ENCODE results near the gene NR4A1. TPM values are rescaled to one million over a fixed set of nuclear protein-coding genes. Genes with fewer than 3 reads are reported as not detected.
A peak's percentile ranks its signal among the peaks of the same experiment; 100 is the strongest.

Gene NR4A1
- polyA plus RNA-seq, 1 of the 3 experiments (the other 2 are of a cell fraction) = 120 TPM

DNA sequence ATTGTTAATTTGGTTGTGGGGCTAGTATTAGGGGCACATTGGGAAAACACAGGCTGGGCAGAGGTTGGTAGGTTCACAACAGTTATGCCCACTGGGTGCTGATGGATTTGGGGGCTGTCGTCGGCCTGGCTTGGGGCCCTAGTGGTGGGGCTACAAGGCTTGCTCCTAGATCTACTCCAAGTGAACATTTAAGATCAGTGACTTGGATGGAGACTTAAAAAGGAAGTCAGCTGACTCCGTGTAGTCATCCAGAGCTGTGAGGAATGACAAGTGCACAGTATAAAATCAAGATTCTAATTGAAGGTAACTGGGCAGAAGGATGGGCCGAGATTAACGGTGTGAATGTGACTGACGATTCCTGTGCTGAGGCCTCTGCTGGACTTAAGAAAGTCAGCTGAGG lies 12.8 kb upstream of the NR4A1 start:
- H3K27ac ChIP-seq (ENCODE audit: low read depth in 2 of 2, low read length in 1 of 2) = peak overlapping the region in 1 of 2 experiments; percentile 58; a peak in 1 of 4 replicates
- peaks cover 7 to 25% of the 10 kb centered on the region in 2 experiments; a peak in 3 of 4 replicates for H3K4me1 ChIP-seq (ENCODE audit: control insufficient read depth in 1 of 2, insufficient read depth in 2 of 2, low read depth in 1 of 2, low read length in 1 of 2)
- peaks cover 35% of the 10 kb centered on the region for H3K79me2 ChIP-seq (ENCODE audit: insufficient read depth)
- ChIA-PET CTCF (interaction anchor here (0.6 to 30.2 kb wide), 6 partner anchors 9 to 83 kb away, joined by 3 to 949 read pairs (median 5); partner anchors contain the start of genes ATG101 and SMIM41), POLR2A (interaction anchor here (1.0 kb wide), 1 partner anchor 12 kb away, joined by 3 read pairs; no protein-coding TSS in a partner anchor)
- TF ChIP-seq RCOR1 (IDR thresholded peaks at IDR 0.05; ENCODE audit: low read length) (no peak), NFIC (IDR thresholded peaks at IDR 0.05; ENCODE audit: borderline replicate concordance) (no peak), TEAD4 (IDR thresholded peaks at IDR 0.05; ENCODE audit: borderline replicate concordance, insufficient read depth) (no peak), SIN3A (IDR thresholded peaks at IDR 0.05; ENCODE audit: borderline replicate concordance, low read depth, low read length) (no peak), RAD21 (IDR thresholded peaks at IDR 0.05; ENCODE audit: low read length) (no peak)
- TF ChIP-seq, protein P1, sequence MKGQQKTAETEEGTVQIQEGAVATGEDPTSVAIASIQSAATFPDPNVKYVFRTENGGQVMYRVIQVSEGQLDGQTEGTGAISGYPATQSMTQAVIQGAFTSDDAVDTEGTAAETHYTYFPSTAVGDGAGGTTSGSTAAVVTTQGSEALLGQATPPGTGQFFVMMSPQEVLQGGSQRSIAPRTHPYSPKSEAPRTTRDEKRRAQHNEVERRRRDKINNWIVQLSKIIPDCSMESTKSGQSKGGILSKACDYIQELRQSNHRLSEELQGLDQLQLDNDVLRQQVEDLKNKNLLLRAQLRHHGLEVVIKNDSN (IDR thresholded peaks at IDR 0.05; ENCODE audit: borderline replicate concordance, low read depth) = peak; percentile 34; the same call in 1 of the 2 replicates
- TF ChIP-seq, protein P2, sequence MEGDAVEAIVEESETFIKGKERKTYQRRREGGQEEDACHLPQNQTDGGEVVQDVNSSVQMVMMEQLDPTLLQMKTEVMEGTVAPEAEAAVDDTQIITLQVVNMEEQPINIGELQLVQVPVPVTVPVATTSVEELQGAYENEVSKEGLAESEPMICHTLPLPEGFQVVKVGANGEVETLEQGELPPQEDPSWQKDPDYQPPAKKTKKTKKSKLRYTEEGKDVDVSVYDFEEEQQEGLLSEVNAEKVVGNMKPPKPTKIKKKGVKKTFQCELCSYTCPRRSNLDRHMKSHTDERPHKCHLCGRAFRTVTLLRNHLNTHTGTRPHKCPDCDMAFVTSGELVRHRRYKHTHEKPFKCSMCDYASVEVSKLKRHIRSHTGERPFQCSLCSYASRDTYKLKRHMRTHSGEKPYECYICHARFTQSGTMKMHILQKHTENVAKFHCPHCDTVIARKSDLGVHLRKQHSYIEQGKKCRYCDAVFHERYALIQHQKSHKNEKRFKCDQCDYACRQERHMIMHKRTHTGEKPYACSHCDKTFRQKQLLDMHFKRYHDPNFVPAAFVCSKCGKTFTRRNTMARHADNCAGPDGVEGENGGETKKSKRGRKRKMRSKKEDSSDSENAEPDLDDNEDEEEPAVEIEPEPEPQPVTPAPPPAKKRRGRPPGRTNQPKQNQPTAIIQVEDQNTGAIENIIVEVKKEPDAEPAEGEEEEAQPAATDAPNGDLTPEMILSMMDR (IDR thresholded peaks at IDR 0.05) = no peak
- H3K9ac ChIP-seq = no peak overlapping the region
- peaks cover 13% of the 10 kb centered on the region for H3F3A ChIP-seq (replicated peaks; ENCODE audit: insufficient read depth)
- DNase-seq = no peak
- 91% methylated on average over 6 of the region's 6 CpGs for whole genome bisulfite sequencing (ENCODE audit: low lambda C conversion rate)
- H3K9me2 ChIP-seq = no peaks in the 10 kb centered on the region
- no peaks in the 10 kb centered on the region for H3K9me3 ChIP-seq
- H3K4me2 ChIP-seq = peak overlapping the region; percentile 83
- H2AFZ ChIP-seq (ENCODE audit: low read depth) = no peak overlapping the region
- H3K4me3 ChIP-seq (ENCODE audit: low read depth in 2 of 2, low read length in 1 of 2) = no peak overlapping the region
- no peaks in the 10 kb centered on the region for H3K36me3 ChIP-seq (replicated peaks in 1 of 2; ENCODE audit: control insufficient read depth in 1 of 2, insufficient read depth in 2 of 2, low read length in 1 of 2)
- H4K20me1 ChIP-seq (ENCODE audit: insufficient read depth) = peaks cover 5% of the 10 kb centered on the region; the same call in 1 of the 2 replicates
- H3K27me3 ChIP-seq (ENCODE audit: insufficient read depth) = no peaks in the 10 kb centered on the region

DNA sequence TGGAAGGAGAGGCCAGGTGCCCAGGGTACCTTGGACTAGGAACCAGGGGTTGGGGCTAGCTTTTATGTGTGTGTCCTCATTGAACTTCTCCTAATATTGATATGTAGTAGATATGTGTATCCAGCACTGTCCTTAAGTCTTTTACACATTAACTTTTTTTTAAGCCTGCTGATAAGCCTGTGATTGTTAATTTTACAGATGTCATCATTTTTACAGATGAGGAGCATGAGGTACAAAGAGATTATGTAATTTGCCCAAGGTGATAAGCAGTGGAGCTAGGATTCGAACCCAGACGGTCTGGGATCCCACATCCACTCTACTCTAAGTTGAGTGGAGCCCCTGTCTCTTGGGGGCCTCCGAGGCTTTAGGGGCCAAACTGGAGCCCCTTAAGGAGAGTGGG lies 10.2 kb upstream of the NR4A1 start:
- DNase-seq = no peak
- Histone ChIP-seq H3F3A (replicated peaks; ENCODE audit: insufficient read depth) (peaks cover 7% of the 10 kb centered on the region), H3K4me3 (ENCODE audit: low read depth in 2 of 2, low read length in 1 of 2) (no peak overlapping the region), H3K27ac (ENCODE audit: low read depth in 2 of 2, low read length in 1 of 2) (no peak overlapping the region; a peak in 1 of 4 replicates), H3K9me3 (no peaks in the 10 kb centered on the region), H4K20me1 (ENCODE audit: insufficient read depth) (peaks cover 5% of the 10 kb centered on the region; the same call in 1 of the 2 replicates), H2AFZ (ENCODE audit: low read depth) (no peak overlapping the region), H3K27me3 (ENCODE audit: insufficient read depth) (no peaks in the 10 kb centered on the region), H3K36me3 (replicated peaks in 1 of 2; ENCODE audit: control insufficient read depth in 1 of 2, insufficient read depth in 2 of 2, low read length in 1 of 2) (no peaks in the 10 kb centered on the region), H3K79me2 (ENCODE audit: insufficient read depth) (peaks cover 35% of the 10 kb centered on the region), H3K9me2 (no peaks in the 10 kb centered on the region), H3K9ac (no peak overlapping the region), H3K4me1 (ENCODE audit: control insufficient read depth in 1 of 2, insufficient read depth in 2 of 2, low read depth in 1 of 2, low read length in 1 of 2) (peaks cover 7 to 24% of the 10 kb centered on the region in 2 experiments; a peak in 3 of 4 replicates), H3K4me2 (no peak overlapping the region)
- ChIA-PET CTCF (interaction anchor here (0.7 to 30.2 kb wide), 4 partner anchors 8 to 37 kb away, joined by 3 to 949 read pairs (median 102); partner anchors contain the start of genes ATG101, NR4A1 and SMIM41), POLR2A (no interaction called here)
- TF ChIP-seq JUND (IDR thresholded peaks at IDR 0.05) (no peak), SMC3 (IDR thresholded peaks at IDR 0.05; ENCODE audit: low read depth, low read length) (no peak)
- WGBS (ENCODE audit: low lambda C conversion rate) = 77% methylated on average over 3 of the region's 3 CpGs

Data from SK-N-SH (cell line).